ENCODE results near the gene DNMT1. TPM values are rescaled to one million over a fixed set of nuclear protein-coding genes. Genes with fewer than 3 reads are reported as not detected.

Gene DNMT1
- total RNA-seq, 4 donors from 2014 or later: 23.3 to 122 (median 42.0) TPM

DNA sequence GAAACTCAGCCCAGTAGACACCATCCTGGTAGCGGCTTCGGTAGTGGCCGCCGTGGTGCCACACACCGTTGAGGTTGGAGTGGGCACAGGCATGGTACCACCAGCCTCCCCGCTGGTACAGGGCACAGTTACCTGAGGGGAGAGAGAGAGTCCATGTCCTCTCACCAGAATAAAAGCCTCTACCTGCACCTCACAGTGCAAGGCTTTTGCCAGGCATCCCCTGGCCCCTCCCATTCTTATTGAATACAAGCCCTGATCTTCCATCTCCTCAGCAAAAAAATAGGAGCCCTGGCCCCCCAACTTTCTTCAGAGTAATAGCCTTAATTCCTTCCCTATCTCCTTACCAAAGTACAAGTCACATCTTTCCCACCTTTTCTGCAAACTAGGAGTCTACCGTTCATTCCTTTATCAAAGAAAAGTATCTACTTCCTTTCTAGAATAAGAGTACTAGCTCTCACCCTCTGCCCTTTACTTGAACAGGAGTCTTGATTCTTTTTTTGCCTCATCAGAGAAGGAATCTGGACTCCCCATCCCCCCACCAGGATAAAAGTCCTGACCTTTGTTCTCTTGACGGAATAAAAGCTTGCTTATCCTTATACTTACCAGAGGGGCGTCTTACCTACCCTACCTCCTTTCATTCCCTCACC is 102.0 kb downstream of the DNMT1 start:
- intact Hi-C loops (cut with DNase I; ENCODE audit: low total_unique reads): no loop called here
- DNase-seq: no peak
- Histone ChIP-seq H3K27ac (no peak overlapping the region), H3K4me3 (no peak overlapping the region), H3K27me3 (no peaks in the 10 kb centered on the region), H3K9me3 (no peaks in the 10 kb centered on the region), H3K36me3 (no peaks in the 10 kb centered on the region), H3K4me1 (peaks cover 0 to 15% (median 10%) of the 10 kb centered on the region in 4 donors)
- WGBS, 2 donors (ENCODE audit: low coverage in 1 of 2): 77 to 91% methylated on average over 4 to 7 of the region's 9 CpGs
- in situ Hi-C loops (cut with MboI; ENCODE audit: low pct_ligation_motif_present in 1 of 4, low pct_unique_long_range_greater_than_20kb in 1 of 4, low sequenced_read_pairs in 3 of 4): no loop called here
- TF ChIP-seq POLR2AphosphoS5 (IDR thresholded peaks at IDR 0.05) (no peak), CTCF (IDR thresholded peaks at IDR 0.05) (no peak), EP300 (IDR thresholded peaks at IDR 0.05; ENCODE audit: low read depth) (no peak), POLR2A (IDR thresholded peaks at IDR 0.05) (no peak)

DNA sequence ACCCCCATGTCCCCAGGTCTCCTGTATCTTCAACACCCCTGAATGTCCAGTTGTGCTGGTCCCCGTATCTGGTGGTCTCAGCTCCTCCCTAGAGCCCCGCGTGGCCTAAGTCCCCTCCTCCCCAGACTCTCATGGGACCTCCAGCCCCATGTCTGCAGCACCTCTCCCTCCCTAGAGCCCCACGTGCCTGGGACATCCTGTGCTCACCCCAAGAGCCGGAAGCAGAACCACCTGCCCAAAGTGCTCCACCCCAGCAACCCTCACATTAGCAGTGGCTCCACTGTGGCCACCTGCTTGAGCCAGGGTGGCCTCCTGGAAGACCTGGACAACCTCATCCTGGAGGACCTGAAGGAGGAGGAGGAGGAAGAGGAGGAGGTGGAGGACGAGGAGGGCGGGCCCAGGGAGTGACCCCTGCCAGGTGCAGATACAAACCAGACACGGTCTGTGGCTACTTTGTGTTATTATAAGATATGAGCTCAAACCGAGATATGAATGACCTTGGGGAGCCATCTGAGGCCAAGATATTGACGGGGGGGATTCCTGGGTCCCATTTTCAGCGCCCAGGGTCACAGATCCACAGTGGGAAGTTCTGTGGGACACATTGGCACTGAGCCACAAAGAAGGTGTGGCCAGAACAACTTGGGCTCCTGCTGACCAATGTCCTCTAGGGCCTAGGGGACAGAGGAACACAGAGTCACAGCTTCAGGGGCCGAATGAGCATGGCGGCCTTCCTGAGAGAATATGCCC is 102.7 kb downstream of the DNMT1 start:
- intact Hi-C loops (cut with DNase I; ENCODE audit: low total_unique reads) (no loop called here), in situ Hi-C loops (cut with MboI; ENCODE audit: low pct_ligation_motif_present in 1 of 4, low pct_unique_long_range_greater_than_20kb in 1 of 4, low sequenced_read_pairs in 3 of 4) (no loop called here)
- H3K27me3 ChIP-seq: no peaks in the 10 kb centered on the region
- peaks cover 0 to 15% (median 11%) of the 10 kb centered on the region in 4 donors for H3K4me1 ChIP-seq
- no peaks in the 10 kb centered on the region for H3K9me3 ChIP-seq
- no peak overlapping the region for H3K27ac ChIP-seq
- H3K4me3 ChIP-seq: no peak overlapping the region
- DNase-seq: no peak
- 72 to 75% methylated on average over 3 to 13 of the region's 13 CpGs for WGBS, 2 donors (ENCODE audit: low coverage in 1 of 2)
- no peak for TF ChIP-seq POLR2AphosphoS5 (IDR thresholded peaks at IDR 0.05)
- TF ChIP-seq POLR2A (IDR thresholded peaks at IDR 0.05): no peak
- no peak for TF ChIP-seq EP300 (IDR thresholded peaks at IDR 0.05; ENCODE audit: low read depth)
- no peak for TF ChIP-seq CTCF (IDR thresholded peaks at IDR 0.05)
- H3K36me3 ChIP-seq: no peaks in the 10 kb centered on the region

DNA sequence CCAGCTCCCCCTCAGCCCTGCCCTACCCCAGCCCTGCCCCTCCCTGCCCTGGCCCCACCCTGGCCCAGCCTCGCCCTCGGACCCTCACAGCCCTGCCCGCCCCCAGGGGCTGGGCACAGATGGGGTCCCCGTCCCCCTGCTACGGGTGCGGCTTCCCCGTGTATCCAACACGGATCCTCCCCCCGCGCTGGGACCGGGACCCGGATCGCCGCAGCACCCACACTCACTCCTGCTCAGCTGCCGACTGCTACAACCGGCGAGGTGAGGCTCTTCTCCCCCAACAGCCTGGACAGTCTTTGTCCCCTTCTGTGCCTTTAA is 103.4 kb downstream of the DNMT1 start:
- DNase-seq: no peak
- H3K9me3 ChIP-seq: no peaks in the 10 kb centered on the region
- in situ Hi-C loops (cut with MboI; ENCODE audit: low pct_ligation_motif_present in 1 of 4, low pct_unique_long_range_greater_than_20kb in 1 of 4, low sequenced_read_pairs in 3 of 4) (no loop called here), intact Hi-C loops (cut with DNase I; ENCODE audit: low total_unique reads) (no loop called here)
- H3K36me3 ChIP-seq: no peaks in the 10 kb centered on the region
- TF ChIP-seq CTCF (IDR thresholded peaks at IDR 0.05) (no peak), POLR2A (IDR thresholded peaks at IDR 0.05) (no peak), EP300 (IDR thresholded peaks at IDR 0.05; ENCODE audit: low read depth) (no peak), POLR2AphosphoS5 (IDR thresholded peaks at IDR 0.05) (no peak)
- H3K4me3 ChIP-seq: no peak overlapping the region
- H3K27me3 ChIP-seq: no peaks in the 10 kb centered on the region
- 91% methylated on average over 15 of the region's 17 CpGs; no CpG with 5 or more reads in 1 of the 2 donors for WGBS, 2 donors (ENCODE audit: low coverage in 1 of 2)
- no peak overlapping the region for H3K27ac ChIP-seq
- H3K4me1 ChIP-seq: peaks cover 0 to 11% (median 4%) of the 10 kb centered on the region in 4 donors

- Histone ChIP-seq H3K27me3 (no peaks in the 10 kb centered on the region), H3K4me3 (no peak overlapping the region), H3K27ac (no peak overlapping the region), H3K36me3 (no peaks in the 10 kb centered on the region), H3K9me3 (no peaks in the 10 kb centered on the region), H3K4me1 (peaks cover 0 to 5% (median 1%) of the 10 kb centered on the region in 4 donors)
- intact Hi-C loops (cut with DNase I; ENCODE audit: low total_unique reads) (no loop called here), in situ Hi-C loops (cut with MboI; ENCODE audit: low pct_ligation_motif_present in 1 of 4, low pct_unique_long_range_greater_than_20kb in 1 of 4, low sequenced_read_pairs in 3 of 4) (no loop called here)
- no peak for TF ChIP-seq POLR2AphosphoS5 (IDR thresholded peaks at IDR 0.05)
- TF ChIP-seq EP300 (IDR thresholded peaks at IDR 0.05; ENCODE audit: low read depth): no peak
- no peak for TF ChIP-seq POLR2A (IDR thresholded peaks at IDR 0.05)
- TF ChIP-seq CTCF (IDR thresholded peaks at IDR 0.05): no peak
- DNase-seq: no peak
- 82 to 100% methylated on average over 1 to 15 of the region's 15 CpGs for WGBS, 2 donors (ENCODE audit: low coverage in 1 of 2)
These were observed 104.9 kb downstream of the DNMT1 start for GRCh38 chr19:10089801-10090375.

All from transverse colon (tissue), 4 donors.